Measurements from ENCODE around the gene HHLA2. TPM values are rescaled to one million over a fixed set of nuclear protein-coding genes. Genes with fewer than 3 reads are reported as not detected.

Gene HHLA2
- total RNA-seq, 1 donor from 2014 or later, result 0.26 TPM

DNA sequence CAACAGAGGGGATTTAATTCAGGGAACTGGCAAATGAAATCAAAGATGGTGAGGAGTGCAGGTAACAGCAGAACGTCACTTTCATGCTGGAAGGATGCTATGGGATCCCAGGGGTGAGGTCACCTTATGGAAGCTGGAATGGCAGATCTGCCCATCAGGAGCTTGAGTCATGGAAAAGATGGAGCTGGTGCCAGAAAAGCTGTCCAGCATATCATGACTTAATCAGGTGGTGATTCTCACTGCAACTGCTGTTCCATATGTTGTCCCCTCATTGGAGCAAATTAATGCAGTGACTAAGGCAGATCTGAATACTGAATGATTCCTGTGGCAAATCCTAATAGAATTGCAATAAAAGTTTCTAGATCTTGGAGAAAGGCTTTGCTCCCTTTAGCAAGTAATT, 38.4 kb downstream of the HHLA2 start:
- H3K27me3 ChIP-seq, result no peaks in the 10 kb centered on the region
- H3K4me3 ChIP-seq, result no peak overlapping the region
- no peaks in the 10 kb centered on the region for H3K36me3 ChIP-seq
- ATAC-seq, result no peak
- H3K9me3 ChIP-seq, result no peaks in the 10 kb centered on the region
- no peak for DNase-seq
- no peaks in the 10 kb centered on the region for H3K4me1 ChIP-seq
- intact Hi-C loops (cut with DNase I), result no loop called here
- H3K27ac ChIP-seq, result no peak overlapping the region
- TF ChIP-seq, protein P1, sequence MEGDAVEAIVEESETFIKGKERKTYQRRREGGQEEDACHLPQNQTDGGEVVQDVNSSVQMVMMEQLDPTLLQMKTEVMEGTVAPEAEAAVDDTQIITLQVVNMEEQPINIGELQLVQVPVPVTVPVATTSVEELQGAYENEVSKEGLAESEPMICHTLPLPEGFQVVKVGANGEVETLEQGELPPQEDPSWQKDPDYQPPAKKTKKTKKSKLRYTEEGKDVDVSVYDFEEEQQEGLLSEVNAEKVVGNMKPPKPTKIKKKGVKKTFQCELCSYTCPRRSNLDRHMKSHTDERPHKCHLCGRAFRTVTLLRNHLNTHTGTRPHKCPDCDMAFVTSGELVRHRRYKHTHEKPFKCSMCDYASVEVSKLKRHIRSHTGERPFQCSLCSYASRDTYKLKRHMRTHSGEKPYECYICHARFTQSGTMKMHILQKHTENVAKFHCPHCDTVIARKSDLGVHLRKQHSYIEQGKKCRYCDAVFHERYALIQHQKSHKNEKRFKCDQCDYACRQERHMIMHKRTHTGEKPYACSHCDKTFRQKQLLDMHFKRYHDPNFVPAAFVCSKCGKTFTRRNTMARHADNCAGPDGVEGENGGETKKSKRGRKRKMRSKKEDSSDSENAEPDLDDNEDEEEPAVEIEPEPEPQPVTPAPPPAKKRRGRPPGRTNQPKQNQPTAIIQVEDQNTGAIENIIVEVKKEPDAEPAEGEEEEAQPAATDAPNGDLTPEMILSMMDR (IDR thresholded peaks at IDR 0.05), result no peak

DNA sequence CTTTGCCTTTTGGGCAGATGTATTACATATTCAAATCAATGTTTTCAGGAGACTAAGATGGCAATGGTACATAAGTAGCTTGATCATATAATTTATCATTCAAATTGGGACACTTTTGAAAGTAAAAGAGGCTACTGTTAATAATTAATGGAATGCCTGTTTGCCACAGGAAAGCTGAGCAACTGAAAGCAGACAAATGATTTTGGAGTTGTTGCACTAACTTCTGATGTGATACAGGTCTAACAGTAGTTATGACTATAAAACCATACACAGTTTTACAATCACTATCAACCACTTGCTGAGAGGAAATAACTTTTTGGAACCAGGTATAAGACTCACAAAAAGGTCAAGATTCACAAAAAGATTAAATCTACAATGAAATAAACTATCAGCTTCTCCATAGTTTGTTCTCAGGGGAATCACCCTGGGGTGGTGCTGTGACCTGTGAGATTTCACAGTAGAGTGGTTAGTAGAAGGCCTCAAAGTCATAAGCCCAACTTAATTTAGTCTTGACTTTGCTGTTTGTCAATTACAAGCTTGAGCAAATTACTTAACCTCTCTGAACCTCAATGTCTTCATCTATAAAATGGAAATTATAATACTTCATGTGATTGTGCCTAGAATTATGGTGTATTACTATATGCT, 42.7 kb downstream of the HHLA2 start:
- Histone ChIP-seq H3K4me1 (no peaks in the 10 kb centered on the region), H3K27me3 (no peaks in the 10 kb centered on the region), H3K9me3 (no peaks in the 10 kb centered on the region), H3K27ac (no peak overlapping the region), H3K4me3 (no peak overlapping the region), H3K36me3 (no peaks in the 10 kb centered on the region)
- intact Hi-C loops (cut with DNase I), result no loop called here
- TF ChIP-seq, protein P1 (IDR thresholded peaks at IDR 0.05), result no peak
- no peak for DNase-seq
- ATAC-seq, result no peak

DNA sequence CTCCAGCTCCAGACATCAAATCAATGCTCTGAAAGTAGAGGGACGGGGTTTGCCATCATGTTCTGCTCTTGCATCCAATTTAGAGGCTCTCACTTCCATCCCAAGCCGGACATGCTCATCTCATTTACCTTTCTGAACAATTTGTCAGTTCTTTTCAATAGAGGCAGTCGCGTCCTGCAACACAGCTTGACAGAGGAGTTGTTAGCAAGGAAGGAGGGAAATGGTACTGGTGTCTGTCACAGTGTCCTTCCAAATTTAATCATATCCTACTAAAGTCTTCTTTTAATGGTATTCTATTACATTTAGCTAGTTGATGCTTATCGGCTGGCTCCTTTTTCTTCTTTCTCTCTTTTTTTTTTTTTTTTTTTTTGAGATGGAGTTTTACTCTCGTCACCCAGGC, 45.6 kb downstream of the HHLA2 start:
- no peaks in the 10 kb centered on the region for H3K27me3 ChIP-seq
- intact Hi-C loops (cut with DNase I), result no loop called here
- ATAC-seq, result no peak

DNA sequence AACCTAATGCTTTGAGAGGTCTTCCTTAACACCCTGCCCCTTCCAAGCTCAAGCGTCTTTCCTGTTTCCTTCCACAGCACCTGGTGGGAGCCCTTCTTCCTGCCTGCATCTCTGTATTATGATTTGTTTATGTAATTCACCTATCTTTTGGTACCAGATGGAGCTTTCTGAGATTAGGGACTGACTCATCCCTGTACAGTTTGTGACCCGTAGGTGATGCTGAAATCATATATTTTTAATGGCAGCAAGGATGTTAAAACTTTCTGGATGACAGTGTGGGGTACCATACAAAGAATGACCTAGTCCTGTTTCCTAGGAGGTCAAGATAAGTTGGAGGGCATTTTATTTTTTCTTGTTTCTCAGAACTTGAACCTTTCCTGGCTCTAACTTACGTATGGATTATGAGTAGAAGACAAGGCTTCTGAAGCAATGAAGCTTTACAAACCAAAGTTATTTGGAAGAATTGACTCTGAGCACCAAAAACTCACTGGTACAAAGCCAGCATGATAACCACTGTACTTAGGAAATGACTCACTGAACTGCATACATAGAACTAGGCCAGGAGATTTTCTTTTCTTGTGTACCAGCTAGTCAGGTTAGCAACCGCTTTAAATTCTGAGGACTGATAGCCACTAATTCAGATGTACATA, 46.6 kb downstream of the HHLA2 start:
- ATAC-seq (no peak), DNase-seq (no peak)

More for the DNA sequence above, 45.6 kb downstream of the HHLA2 start:
- H3K9me3 ChIP-seq, result no peaks in the 10 kb centered on the region
- no peak overlapping the region for H3K4me3 ChIP-seq
- no peak overlapping the region for H3K27ac ChIP-seq
- H3K4me1 ChIP-seq, result no peaks in the 10 kb centered on the region
- TF ChIP-seq, protein P1 (IDR thresholded peaks at IDR 0.05), result no peak
- no peaks in the 10 kb centered on the region for H3K36me3 ChIP-seq
- no peak for DNase-seq

DNA sequence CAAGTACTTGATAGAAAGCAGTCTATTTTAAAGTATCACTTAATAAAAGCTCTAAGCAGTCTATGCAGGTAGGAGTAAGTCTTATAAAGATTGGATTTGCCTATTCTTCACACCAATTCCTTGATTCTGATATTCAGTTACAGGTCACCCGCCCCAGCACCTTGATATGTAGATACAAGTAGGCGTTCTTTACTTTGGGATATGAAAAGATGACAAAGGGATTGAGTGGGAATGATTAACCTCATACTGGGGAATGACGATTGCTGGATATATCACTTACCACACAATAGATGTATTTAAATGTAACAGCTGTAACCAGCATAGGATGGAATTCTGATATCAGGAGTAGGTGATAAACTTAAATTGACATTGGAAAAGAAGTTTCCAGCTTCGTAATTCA, 47.1 kb downstream of the HHLA2 start:
- ATAC-seq (no peak), DNase-seq (no peak)
- no peaks in the 10 kb centered on the region for H3K36me3 ChIP-seq
- no peaks in the 10 kb centered on the region for H3K4me1 ChIP-seq
- H3K27me3 ChIP-seq, result no peaks in the 10 kb centered on the region
- H3K9me3 ChIP-seq, result no peaks in the 10 kb centered on the region
- no peak overlapping the region for H3K4me3 ChIP-seq
- no peak overlapping the region for H3K27ac ChIP-seq
- TF ChIP-seq, protein P1 (IDR thresholded peaks at IDR 0.05), result no peak
- intact Hi-C loops (cut with DNase I), result no loop called here

More for the DNA sequence above, 46.6 kb downstream of the HHLA2 start:
- Histone ChIP-seq H3K4me3 (no peak overlapping the region), H3K27ac (no peak overlapping the region), H3K36me3 (no peaks in the 10 kb centered on the region), H3K9me3 (no peaks in the 10 kb centered on the region), H3K27me3 (no peaks in the 10 kb centered on the region), H3K4me1 (no peaks in the 10 kb centered on the region)
- TF ChIP-seq, protein P1 (IDR thresholded peaks at IDR 0.05), result no peak
- intact Hi-C loops (cut with DNase I), result no loop called here
